ENCODE measurements around the gene ABCC4.

The ABCC4 gene

DNA sequence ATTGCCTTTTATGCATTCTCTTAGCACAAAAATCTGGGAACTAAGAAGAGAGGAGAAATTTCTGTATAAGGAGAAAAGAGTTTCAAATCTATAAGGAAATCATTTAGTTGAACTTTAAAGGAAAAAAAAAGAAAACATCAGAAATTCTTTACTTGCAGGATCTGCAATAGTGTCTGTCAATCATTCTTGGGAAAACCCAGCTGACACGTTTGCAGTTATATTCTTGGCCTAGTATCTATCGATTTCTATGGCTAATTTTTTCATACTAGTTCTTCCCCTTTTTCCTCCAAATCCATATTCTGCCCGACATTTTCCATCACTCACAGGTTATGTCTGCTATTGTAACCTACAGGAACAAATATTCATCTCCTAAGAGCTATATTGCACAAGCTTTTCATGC lies 160.7 kb downstream of the ABCC4 start:
- no peak overlapping the region for H3K4me3 ChIP-seq (replicated peaks; ENCODE audit: low read depth, low read length)
- DNase-seq (ENCODE audit: extremely low read depth, low read depth): no peak
- TF ChIP-seq, protein P1, sequence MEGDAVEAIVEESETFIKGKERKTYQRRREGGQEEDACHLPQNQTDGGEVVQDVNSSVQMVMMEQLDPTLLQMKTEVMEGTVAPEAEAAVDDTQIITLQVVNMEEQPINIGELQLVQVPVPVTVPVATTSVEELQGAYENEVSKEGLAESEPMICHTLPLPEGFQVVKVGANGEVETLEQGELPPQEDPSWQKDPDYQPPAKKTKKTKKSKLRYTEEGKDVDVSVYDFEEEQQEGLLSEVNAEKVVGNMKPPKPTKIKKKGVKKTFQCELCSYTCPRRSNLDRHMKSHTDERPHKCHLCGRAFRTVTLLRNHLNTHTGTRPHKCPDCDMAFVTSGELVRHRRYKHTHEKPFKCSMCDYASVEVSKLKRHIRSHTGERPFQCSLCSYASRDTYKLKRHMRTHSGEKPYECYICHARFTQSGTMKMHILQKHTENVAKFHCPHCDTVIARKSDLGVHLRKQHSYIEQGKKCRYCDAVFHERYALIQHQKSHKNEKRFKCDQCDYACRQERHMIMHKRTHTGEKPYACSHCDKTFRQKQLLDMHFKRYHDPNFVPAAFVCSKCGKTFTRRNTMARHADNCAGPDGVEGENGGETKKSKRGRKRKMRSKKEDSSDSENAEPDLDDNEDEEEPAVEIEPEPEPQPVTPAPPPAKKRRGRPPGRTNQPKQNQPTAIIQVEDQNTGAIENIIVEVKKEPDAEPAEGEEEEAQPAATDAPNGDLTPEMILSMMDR (IDR thresholded peaks at IDR 0.05; ENCODE audit: low read depth, low read length, missing control alignments): no peak

DNA sequence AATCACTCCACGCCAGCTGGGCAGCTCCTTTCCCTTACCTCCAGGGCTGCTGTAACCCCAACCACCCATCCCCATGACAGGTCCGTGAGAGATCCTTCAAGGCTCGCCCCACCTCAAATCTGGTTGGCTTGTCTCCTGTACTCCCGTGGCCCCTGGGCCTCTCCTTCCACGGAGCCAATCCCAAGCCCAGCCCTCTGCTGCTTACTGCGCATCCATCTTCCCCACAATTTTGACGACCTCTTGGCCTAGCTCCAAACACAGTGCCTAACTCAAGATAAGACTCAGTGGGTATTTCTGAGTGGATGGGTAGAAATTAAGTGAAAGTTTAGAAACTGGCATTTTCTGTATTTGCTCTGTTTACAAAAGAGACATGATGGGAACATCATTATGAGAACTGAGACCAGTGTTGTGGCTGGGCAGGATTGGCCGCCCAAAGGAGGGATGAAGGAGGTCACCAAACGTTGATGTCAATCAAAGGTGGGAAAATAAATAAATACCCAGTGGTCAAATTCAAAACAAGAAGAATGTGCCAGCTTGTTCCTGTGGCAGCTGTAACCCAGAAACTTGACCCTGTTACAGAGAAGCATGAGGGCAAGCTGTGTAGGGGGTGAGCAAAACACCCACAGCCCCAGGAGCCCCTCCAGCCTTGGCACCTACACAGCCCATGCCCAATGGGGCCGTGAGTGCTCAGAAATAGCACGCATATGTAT lies 162.2 kb downstream of the ABCC4 start:
- H3K4me3 ChIP-seq (replicated peaks; ENCODE audit: low read depth, low read length): no peak overlapping the region
- TF ChIP-seq, protein P1 (IDR thresholded peaks at IDR 0.05; ENCODE audit: low read depth, low read length, missing control alignments): no peak
- DNase-seq (ENCODE audit: extremely low read depth, low read depth): no peak

DNA sequence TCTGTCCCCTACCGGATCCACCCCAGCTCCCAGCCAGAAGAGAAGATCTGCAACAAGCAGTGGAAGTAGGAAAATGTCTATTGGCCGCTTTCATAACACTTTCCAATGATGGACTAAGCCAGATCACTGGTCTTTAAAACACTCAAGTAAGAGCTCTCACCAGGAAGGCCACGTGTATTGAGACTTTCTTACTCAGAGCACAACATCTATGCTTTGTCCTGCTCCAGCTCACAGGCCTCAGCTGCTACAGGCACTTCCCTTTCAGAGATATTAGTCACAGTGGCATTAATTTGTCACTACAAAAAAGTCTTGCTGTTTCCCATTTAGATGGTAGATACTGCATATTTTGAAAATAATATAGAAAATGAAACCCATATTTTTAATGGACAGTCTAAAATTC lies 164.2 kb downstream of the ABCC4 start:
- no peak for DNase-seq (ENCODE audit: extremely low read depth, low read depth)
- no peak overlapping the region for H3K4me3 ChIP-seq (replicated peaks; ENCODE audit: low read depth, low read length)
- TF ChIP-seq, protein P1 (IDR thresholded peaks at IDR 0.05; ENCODE audit: low read depth, low read length, missing control alignments): no peak

DNA sequence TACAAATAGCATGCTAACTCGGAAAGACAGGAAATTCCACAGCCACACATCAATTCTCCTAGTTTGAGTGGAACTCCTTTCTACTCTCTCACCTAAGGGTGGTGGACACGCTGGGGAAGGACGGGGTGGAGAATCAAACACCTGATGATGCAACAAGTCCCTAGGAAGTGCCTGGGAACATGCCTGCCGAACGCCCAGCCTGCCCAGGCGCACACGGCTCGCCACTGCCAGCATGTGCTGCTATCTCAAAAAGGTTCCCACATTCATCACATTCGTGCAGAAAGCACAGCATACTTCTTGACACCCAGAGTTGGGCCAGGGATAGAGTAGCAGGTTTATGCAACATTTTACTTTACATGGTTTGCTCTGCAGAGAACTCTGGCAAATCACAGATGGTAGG lies 164.6 kb downstream of the ABCC4 start:
- DNase-seq (ENCODE audit: extremely low read depth, low read depth): no peak
- H3K4me3 ChIP-seq (replicated peaks; ENCODE audit: low read depth, low read length): no peak overlapping the region
- TF ChIP-seq, protein P1 (IDR thresholded peaks at IDR 0.05; ENCODE audit: low read depth, low read length, missing control alignments): no peak

DNA sequence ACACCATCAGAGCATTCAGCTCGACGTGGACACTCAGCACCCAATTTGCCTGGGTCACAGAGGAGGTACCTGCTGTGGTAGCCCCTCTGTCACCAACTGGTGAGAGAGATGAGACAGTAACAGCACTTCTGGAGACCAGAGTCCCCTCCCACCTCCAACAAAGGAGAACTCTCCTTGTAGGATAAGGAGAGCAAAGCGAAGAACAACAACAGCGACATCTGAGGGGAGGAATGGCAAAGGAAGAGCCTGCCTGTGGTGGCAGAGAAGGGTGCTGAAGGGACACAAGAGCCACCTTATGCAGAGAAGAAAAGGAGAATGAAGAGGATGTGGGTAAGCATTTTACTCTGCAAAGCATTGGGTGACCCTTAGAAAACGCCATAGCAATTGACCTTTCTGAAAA lies 167.8 kb downstream of the ABCC4 start:
- TF ChIP-seq, protein P1 (IDR thresholded peaks at IDR 0.05; ENCODE audit: low read depth, low read length, missing control alignments): no peak
- no peak overlapping the region for H3K4me3 ChIP-seq (replicated peaks; ENCODE audit: low read depth, low read length)
- DNase-seq (ENCODE audit: extremely low read depth, low read depth): no peak

DNA sequence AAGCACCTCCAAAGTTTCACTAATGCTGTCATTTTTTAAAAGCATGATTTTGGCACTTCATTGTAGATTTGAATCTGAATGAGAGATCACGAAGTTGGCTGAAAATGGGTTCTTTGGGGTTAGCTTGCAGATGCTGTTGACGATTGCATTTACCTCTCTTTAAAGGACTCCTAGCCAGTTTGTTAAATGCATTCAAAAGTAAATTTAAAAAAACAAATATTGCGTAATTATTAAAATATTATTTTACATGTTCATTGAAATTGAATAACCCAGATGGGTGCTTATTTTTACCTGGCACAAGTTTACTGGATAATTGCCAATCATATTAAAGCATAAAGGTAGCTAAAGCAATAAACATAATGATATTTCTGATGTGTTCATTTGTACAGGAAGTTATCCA lies 172.2 kb downstream of the ABCC4 start:
- DNase-seq (ENCODE audit: extremely low read depth, low read depth): no peak
- TF ChIP-seq, protein P1 (IDR thresholded peaks at IDR 0.05; ENCODE audit: low read depth, low read length, missing control alignments): no peak
- H3K4me3 ChIP-seq (replicated peaks; ENCODE audit: low read depth, low read length): no peak overlapping the region
